PC-3 (cell line): ENCODE results near the gene AKAP6.

Experiments
- CTCF ChIP-seq: fragments of 300-600 bp; sonication (generic); conservative IDR thresholded peaks from 2 replicates; pipeline ENCODE4 v1.5.1; 2017; ENCODE audit warnings: antibody characterized with exemption, low read depth, mild to moderate bottlenecking, low read length
- EZH2 ChIP-seq: fragments of 300-600 bp; sonication (generic); IDR thresholded peaks from one replicate; pipeline ENCODE4 v1.6.1; 2017; ENCODE audit warnings: antibody characterized with exemption, mild to moderate bottlenecking, low read length; ENCODE audit not compliant: unreplicated experiment

DNA sequence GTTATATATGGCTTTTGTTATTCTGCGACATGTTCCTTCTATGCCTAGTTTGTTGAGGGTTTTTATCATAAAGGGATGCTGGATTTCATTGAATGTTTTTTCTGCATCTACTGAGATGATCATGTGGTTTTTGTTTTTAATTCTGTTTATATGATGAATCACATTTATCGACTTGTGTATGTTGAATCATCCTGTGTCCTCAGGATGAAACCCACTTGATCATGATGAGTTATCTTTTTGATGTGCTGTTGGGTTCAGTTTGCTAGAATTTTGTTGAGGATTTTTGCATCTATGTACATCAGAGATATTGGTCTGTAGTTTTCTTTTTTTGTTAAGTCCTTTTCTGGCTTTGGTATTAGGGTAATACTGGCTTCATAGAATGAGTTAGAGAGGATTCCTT lies 291.2 kb downstream of the AKAP6 start:
- TF ChIP-seq CTCF (no peak), EZH2 (no peak)
